Activated T-helper 1 cell treated with Interleukin-2 at 50 U/mL for 16 hours (primary cell): ENCODE results near the gene PRKCZ.
"Not testable (repeated sequence)": the region's sequence is repeated elsewhere in the genome, so short reads cannot be mapped to it uniquely, and the experiment has no call there.

Source experiments
- DNase-seq: peaks from one replicate; pipeline ENCODE4 v3.0.0-alpha.2; 2020; ENCODE audit warnings: low read depth

Gene PRKCZ

GRCh38 chr1:2101531-2101930, 51.3 kb downstream of the PRKCZ start:
- DNase-seq, result no peak

GRCh38 chr1:2101946-2102345, 51.7 kb downstream of the PRKCZ start:
- no peak for DNase-seq

- no peak for DNase-seq
These were observed 52.5 kb downstream of the PRKCZ start for GRCh38 chr1:2102753-2103152.

GRCh38 chr1:2103266-2103900, 53.2 kb downstream of the PRKCZ start:
- no peak for DNase-seq

- no peak for DNase-seq
These were observed 53.8 kb downstream of the PRKCZ start for GRCh38 chr1:2103901-2104590.

- DNase-seq, result no peak
These were observed 54.6 kb downstream of the PRKCZ start for GRCh38 chr1:2104621-2105427.

GRCh38 chr1:2105781-2106524, 55.7 kb downstream of the PRKCZ start:
- no peak for DNase-seq

GRCh38 chr1:2106659-2107405, 56.6 kb downstream of the PRKCZ start:
- no peak for DNase-seq

GRCh38 chr1:2107586-2108212, 57.5 kb downstream of the PRKCZ start:
- DNase-seq, result no peak

- DNase-seq, result no peak
These were observed 58.1 kb downstream of the PRKCZ start for GRCh38 chr1:2108213-2108876.

- DNase-seq, result no peak
These were observed 58.8 kb downstream of the PRKCZ start for GRCh38 chr1:2108877-2109580.

GRCh38 chr1:2109581-2110021, 59.4 kb downstream of the PRKCZ start:
- no peak for DNase-seq

- no peak for DNase-seq
These were observed 60.1 kb downstream of the PRKCZ start for GRCh38 chr1:2110191-2110737.

GRCh38 chr1:2110738-2111673, 60.8 kb downstream of the PRKCZ start:
- no peak for DNase-seq

- no peak for DNase-seq
These were observed 61.4 kb downstream of the PRKCZ start for GRCh38 chr1:2111674-2112035.

- no peak for DNase-seq
These were observed 62.1 kb downstream of the PRKCZ start for GRCh38 chr1:2112280-2112701.

- no peak for DNase-seq
These were observed 63.5 kb downstream of the PRKCZ start for GRCh38 chr1:2113620-2114135.

- DNase-seq, result not testable (repeated sequence)
These were observed 64.4 kb downstream of the PRKCZ start for GRCh38 chr1:2114635-2115007.
